Mammary epithelial cell (primary cell): ENCODE data around the gene IST1.

ENCODE experiments used
- CTCF ChIP-seq, 2 donors: IDR thresholded peaks in 1 of 2; conservative IDR thresholded peaks in 1 of 2; 2 replicates each; pipeline ENCODE4 v1.5.1; 2011 to 2012; ENCODE audit warnings: inconsistent platforms in 2 of 2, low read length in 2 of 2, mild to moderate bottlenecking in 2 of 2, control low read depth in 1 of 2, low read depth in 1 of 2; ENCODE audit not compliant: insufficient read depth in 1 of 2; ENCODE audit errors: extremely low read depth in 1 of 2
- EZH2 ChIP-seq: IDR thresholded peaks from 2 replicates; pipeline ENCODE4 v1.6.1; 2012; ENCODE audit warnings: low read length, inconsistent platforms, borderline replicate concordance

DNA sequence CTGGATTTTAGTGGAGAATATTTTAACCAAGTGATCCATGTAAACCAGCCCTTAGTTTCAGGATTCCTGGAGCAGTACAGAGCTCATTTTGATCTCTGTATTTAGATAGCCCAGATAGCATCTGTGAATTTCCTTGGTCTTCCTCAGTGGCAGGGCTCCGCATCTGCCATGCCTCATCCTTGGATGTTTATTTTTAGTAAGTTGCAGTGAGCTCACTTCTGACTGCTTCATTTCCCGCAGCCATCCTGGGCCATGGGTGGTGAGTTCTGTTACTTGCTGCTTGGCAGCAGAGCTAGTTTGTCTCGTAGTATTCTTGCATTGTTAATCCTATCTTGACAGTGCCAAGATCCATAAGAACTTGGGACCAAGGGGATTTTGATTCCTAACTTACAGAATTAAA is 33.7 kb downstream of the IST1 start:
- TF ChIP-seq CTCF (conservative IDR thresholded peaks at IDR 0.05 in 1 of 2, IDR thresholded peaks at IDR 0.05 in 1 of 2; ENCODE audit: extremely low read depth in 1 of 2, insufficient read depth in 1 of 2, low read depth in 1 of 2, low read length in 2 of 2) (no peak), EZH2 (no peak)
